BLaER1 (cell line): ENCODE measurements around the gene CEP128.

Source experiments
- H3K27ac ChIP-seq: shearing (Covaris generic); formaldehyde crosslinking; 2 replicates; pipeline ENCODE4 v1.8.1; 2022
- H3K27me3 ChIP-seq: shearing (Covaris generic); formaldehyde crosslinking; 2 replicates; pipeline ENCODE4 v1.8.1; 2022
- H3K36me3 ChIP-seq: shearing (Covaris generic); formaldehyde crosslinking; 2 replicates; pipeline ENCODE4 v1.8.1; 2022
- H3K4me1 ChIP-seq: shearing (Covaris generic); formaldehyde crosslinking; 2 replicates; pipeline ENCODE4 v1.8.1; 2022
- H3K4me2 ChIP-seq: shearing (Covaris generic); formaldehyde crosslinking; 2 replicates; pipeline ENCODE4 v1.8.1; 2022
- H3K4me3 ChIP-seq: shearing (Covaris generic); formaldehyde crosslinking; 2 replicates; pipeline ENCODE4 v1.8.1; 2022
- H3K9ac ChIP-seq: shearing (Covaris generic); formaldehyde crosslinking; 2 replicates; pipeline ENCODE4 v1.8.1; 2022
- H3K9me3 ChIP-seq: shearing (Covaris generic); formaldehyde crosslinking; 2 replicates; pipeline ENCODE4 v1.8.1; 2022
- H4K20me1 ChIP-seq: shearing (Covaris generic); formaldehyde crosslinking; 2 replicates; pipeline ENCODE4 v1.8.1; 2022
- Cebpa-rat ChIP-seq: shearing (Covaris generic); IDR thresholded peaks from 2 replicates; pipeline ENCODE4 v1.8.1; 2022

The CEP128 gene

GRCh38 chr14:80906946-80907345 is 34.6 kb downstream of the CEP128 start:
- no peak for TF ChIP-seq Cebpa-rat
- H3K36me3 ChIP-seq = peaks cover 46% of the 10 kb centered on the region

GRCh38 chr14:80906336-80906735 is 35.2 kb downstream of the CEP128 start:
- H4K20me1 ChIP-seq = no peaks in the 10 kb centered on the region
- no peaks in the 10 kb centered on the region for H3K4me1 ChIP-seq
- no peaks in the 10 kb centered on the region for H3K9me3 ChIP-seq
- no peak overlapping the region for H3K4me3 ChIP-seq
- TF ChIP-seq Cebpa-rat = no peak
- no peaks in the 10 kb centered on the region for H3K27me3 ChIP-seq
- no peak overlapping the region for H3K4me2 ChIP-seq
- no peak overlapping the region for H3K27ac ChIP-seq
- H3K36me3 ChIP-seq = peaks cover 49% of the 10 kb centered on the region
- H3K9ac ChIP-seq = no peak overlapping the region

More at GRCh38 chr14:80906946-80907345, 34.6 kb downstream of the CEP128 start:
- Histone ChIP-seq H3K9me3 (no peaks in the 10 kb centered on the region), H3K27ac (no peak overlapping the region), H3K4me3 (no peak overlapping the region), H3K27me3 (no peaks in the 10 kb centered on the region), H4K20me1 (no peaks in the 10 kb centered on the region), H3K4me1 (no peaks in the 10 kb centered on the region), H3K9ac (no peak overlapping the region), H3K4me2 (no peak overlapping the region)

- TF ChIP-seq Cebpa-rat = no peak
- Histone ChIP-seq H3K27me3 (no peaks in the 10 kb centered on the region), H3K4me3 (no peak overlapping the region)
These were observed 38.9 kb downstream of the CEP128 start for GRCh38 chr14:80902608-80903007.

GRCh38 chr14:80901822-80902221 is 39.7 kb downstream of the CEP128 start:
- Histone ChIP-seq H3K27me3 (no peaks in the 10 kb centered on the region), H4K20me1 (no peaks in the 10 kb centered on the region), H3K36me3 (peaks cover 58% of the 10 kb centered on the region), H3K4me3 (no peak overlapping the region), H3K9me3 (no peaks in the 10 kb centered on the region), H3K4me1 (no peaks in the 10 kb centered on the region), H3K27ac (no peak overlapping the region), H3K4me2 (no peak overlapping the region), H3K9ac (no peak overlapping the region)
- TF ChIP-seq Cebpa-rat = no peak

More at GRCh38 chr14:80902608-80903007, 38.9 kb downstream of the CEP128 start:
- H3K4me2 ChIP-seq = no peak overlapping the region
- no peak overlapping the region for H3K9ac ChIP-seq
- no peak overlapping the region for H3K27ac ChIP-seq
- H4K20me1 ChIP-seq = no peaks in the 10 kb centered on the region
- no peaks in the 10 kb centered on the region for H3K4me1 ChIP-seq
- H3K9me3 ChIP-seq = no peaks in the 10 kb centered on the region
- peaks cover 64% of the 10 kb centered on the region for H3K36me3 ChIP-seq

GRCh38 chr14:80901260-80901659 is 40.3 kb downstream of the CEP128 start:
- H3K9me3 ChIP-seq = no peaks in the 10 kb centered on the region
- H3K9ac ChIP-seq = no peak overlapping the region
- no peak overlapping the region for H3K4me3 ChIP-seq
- no peak for TF ChIP-seq Cebpa-rat
- H4K20me1 ChIP-seq = no peaks in the 10 kb centered on the region
- no peaks in the 10 kb centered on the region for H3K27me3 ChIP-seq
- peaks cover 57% of the 10 kb centered on the region for H3K36me3 ChIP-seq
- no peak overlapping the region for H3K27ac ChIP-seq
- no peak overlapping the region for H3K4me2 ChIP-seq
- no peaks in the 10 kb centered on the region for H3K4me1 ChIP-seq

GRCh38 chr14:80872645-80873044 is 68.9 kb downstream of the CEP128 start:
- Histone ChIP-seq H3K36me3 (peaks cover 23% of the 10 kb centered on the region), H3K9me3 (peaks cover 31% of the 10 kb centered on the region), H3K4me3 (no peak overlapping the region), H4K20me1 (no peaks in the 10 kb centered on the region), H3K4me1 (peaks cover 8% of the 10 kb centered on the region; the same call in 1 of the 2 replicates), H3K27me3 (no peaks in the 10 kb centered on the region), H3K9ac (no peak overlapping the region), H3K4me2 (no peak overlapping the region), H3K27ac (no peak overlapping the region)
- TF ChIP-seq Cebpa-rat = no peak

- no peaks in the 10 kb centered on the region for H3K27me3 ChIP-seq
- peaks cover 33% of the 10 kb centered on the region for H3K9me3 ChIP-seq
- no peaks in the 10 kb centered on the region for H4K20me1 ChIP-seq
- TF ChIP-seq Cebpa-rat = no peak
- no peak overlapping the region for H3K4me2 ChIP-seq
- no peak overlapping the region for H3K9ac ChIP-seq
- no peak overlapping the region for H3K27ac ChIP-seq
- H3K4me3 ChIP-seq = no peak overlapping the region
- peaks cover 25% of the 10 kb centered on the region for H3K36me3 ChIP-seq
- H3K4me1 ChIP-seq = no peaks in the 10 kb centered on the region
These were observed 73.3 kb downstream of the CEP128 start for GRCh38 chr14:80868260-80868659.

GRCh38 chr14:80867798-80868197 is 73.7 kb downstream of the CEP128 start:
- H3K36me3 ChIP-seq = peaks cover 25% of the 10 kb centered on the region
- no peaks in the 10 kb centered on the region for H4K20me1 ChIP-seq
- no peaks in the 10 kb centered on the region for H3K4me1 ChIP-seq
- H3K27me3 ChIP-seq = no peaks in the 10 kb centered on the region
- no peak overlapping the region for H3K27ac ChIP-seq
- no peak overlapping the region for H3K4me2 ChIP-seq
- no peak overlapping the region for H3K9ac ChIP-seq
- H3K9me3 ChIP-seq = peaks cover 33% of the 10 kb centered on the region
- TF ChIP-seq Cebpa-rat = no peak
- H3K4me3 ChIP-seq = no peak overlapping the region

- TF ChIP-seq Cebpa-rat = no peak
- H3K27me3 ChIP-seq = no peaks in the 10 kb centered on the region
These were observed 74.4 kb downstream of the CEP128 start for GRCh38 chr14:80867091-80867490.

GRCh38 chr14:80865565-80865964 is 76.0 kb downstream of the CEP128 start:
- Histone ChIP-seq H3K4me2 (no peak overlapping the region), H3K9ac (no peak overlapping the region), H4K20me1 (no peaks in the 10 kb centered on the region), H3K4me3 (no peak overlapping the region), H3K27me3 (no peaks in the 10 kb centered on the region), H3K9me3 (peaks cover 27% of the 10 kb centered on the region), H3K4me1 (no peaks in the 10 kb centered on the region), H3K27ac (no peak overlapping the region), H3K36me3 (peaks cover 25% of the 10 kb centered on the region)
- no peak for TF ChIP-seq Cebpa-rat

More at GRCh38 chr14:80867091-80867490, 74.4 kb downstream of the CEP128 start:
- Histone ChIP-seq H3K27ac (no peak overlapping the region), H3K4me1 (no peaks in the 10 kb centered on the region), H3K4me2 (no peak overlapping the region), H3K4me3 (no peak overlapping the region), H3K36me3 (peaks cover 27% of the 10 kb centered on the region), H3K9ac (no peak overlapping the region), H3K9me3 (peaks cover 33% of the 10 kb centered on the region), H4K20me1 (no peaks in the 10 kb centered on the region)

- H4K20me1 ChIP-seq = no peaks in the 10 kb centered on the region
- no peak overlapping the region for H3K27ac ChIP-seq
- H3K9me3 ChIP-seq = peaks cover 16% of the 10 kb centered on the region
- H3K4me3 ChIP-seq = no peak overlapping the region
- TF ChIP-seq Cebpa-rat = no peak
- H3K27me3 ChIP-seq = no peaks in the 10 kb centered on the region
- H3K36me3 ChIP-seq = peaks cover 30% of the 10 kb centered on the region
- H3K9ac ChIP-seq = no peak overlapping the region
- H3K4me2 ChIP-seq = no peak overlapping the region
- H3K4me1 ChIP-seq = no peaks in the 10 kb centered on the region
These were observed 78.6 kb downstream of the CEP128 start for GRCh38 chr14:80862983-80863382.
